K562 (cell line): ENCODE data around the gene PPP2R3C. TPM values are rescaled to one million over a fixed set of nuclear protein-coding genes. Genes with fewer than 3 reads are reported as not detected.

ENCODE experiments used
- ATAC-seq: fragments of 200-7000 bp; cut with Tn5 transposase; 3 replicates; pipeline ENCODE4 v1.9.1; 2020; ENCODE audit warnings: moderate library complexity
- BruUV-seq: library from RNA; stranded (reverse); fragments of 400-500 nt; replicated peaks from 2 replicates; lab custom pipeline; 2021; lab: Mats Ljungman, UMichigan
- CTCF ChIA-PET: fragments of 300-600 bp; formaldehyde crosslinking; extraction: SDS; loops from one replicate; lab custom pipeline; 2021; ENCODE audit warnings: low intra/inter-chr PET ratio; lab: Yijun Ruan, JAX
- POLR2A ChIA-PET: fragments of 300-600, 350-650 bp; sonication (Branson Sonifier 250); formaldehyde crosslinking; extraction: SDS; loops from one replicate; lab custom pipeline; 2021; ENCODE audit warnings: antibody characterized with exemption, inconsistent platforms; lab: Yijun Ruan, JAX
- DNase-seq, 4 experiments: peaks; one replicate each; pipeline versions ENCODE4 v3.0.0 to v3.0.0-alpha.2; 2011 to 2018; ENCODE audit warnings: low spot score in 3 of 4, mixed read lengths in 3 of 4; ENCODE audit errors: extremely low read depth in 1 of 4
- FAIRE-seq: peaks from 2 replicates; lab custom pipeline; 2011; peaks lifted over from hg19 to GRCh38; lab: Jason Lieb, UNC
- H2AFZ ChIP-seq: 2 replicates; pipeline ENCODE4 v1.6.0; 2011; ENCODE audit warnings: low read depth, low read length, control low read depth, inconsistent platforms
- H3K27ac ChIP-seq: fragments of 200-600 bp; 3 replicates; pipeline ENCODE4 v1.8.0; 2011; ENCODE audit warnings: low read depth, mild to moderate bottlenecking, control low read depth, inconsistent platforms, low read length, moderate library complexity, mixed read lengths; ENCODE audit errors: extremely low read depth
- H3K27me3 ChIP-seq, 2 experiments: fragments of 300-600 bp in 1 of 2; 2 replicates in 1 of 2; 3 replicates in 1 of 2; pipeline versions ENCODE4 v1.6.0 to v1.8.0; 2011; ENCODE audit warnings: inconsistent platforms in 2 of 2, low read length in 2 of 2, mild to moderate bottlenecking in 1 of 2, mixed read lengths in 1 of 2, moderate library complexity in 1 of 2; ENCODE audit not compliant: control insufficient read depth in 2 of 2, insufficient read depth in 2 of 2
- H3K36me3 ChIP-seq: fragments of 300-600 bp; 3 replicates; pipeline ENCODE4 v1.8.0; 2011; ENCODE audit warnings: mild to moderate bottlenecking, low read length, inconsistent platforms; ENCODE audit not compliant: control insufficient read depth, insufficient read depth
- H3K4me1 ChIP-seq, 2 experiments: fragments of 200-600 bp in 1 of 2; replicated peaks in 1 of 2; 2 replicates in 1 of 2; 3 replicates in 1 of 2; pipeline versions ENCODE4 v1.5.1 to v1.8.0; 2011; ENCODE audit warnings: inconsistent platforms in 2 of 2, low read length in 2 of 2, mild to moderate bottlenecking in 1 of 2, mixed read lengths in 1 of 2, moderate library complexity in 1 of 2; ENCODE audit not compliant: control insufficient read depth in 2 of 2, insufficient read depth in 2 of 2
- H3K4me2 ChIP-seq: 2 replicates; pipeline ENCODE4 v1.6.1; 2011; ENCODE audit warnings: low read length, control low read depth, inconsistent platforms, mixed read lengths; ENCODE audit not compliant: insufficient read depth
- H3K4me3 ChIP-seq: fragments of 200-600 bp; sonication (generic), shearing (Covaris generic); 2 replicates; pipeline ENCODE4 v1.5.1; 2016; ENCODE audit warnings: control low read depth, inconsistent platforms
- H3K79me2 ChIP-seq: fragments of 200-600 bp; 3 replicates; pipeline ENCODE4 v1.8.0; 2011; ENCODE audit warnings: low read length, inconsistent platforms; ENCODE audit not compliant: control insufficient read depth, insufficient read depth
- H3K9ac ChIP-seq, 2 experiments: 2 replicates each; pipeline versions ENCODE4 v1.6.0 to v1.6.1; 2011; ENCODE audit warnings: low read depth in 2 of 2, low read length in 2 of 2, control low read depth in 1 of 2, inconsistent platforms in 1 of 2, mild to moderate bottlenecking in 1 of 2, mixed read lengths in 1 of 2; ENCODE audit not compliant: insufficient read depth in 1 of 2
- H3K9me1 ChIP-seq: one replicate; pipeline ENCODE4 v1.6.0; 2011; ENCODE audit warnings: inconsistent platforms, mild to moderate bottlenecking, low read length, moderate library complexity; ENCODE audit not compliant: control insufficient read depth, insufficient read depth
- H3K9me3 ChIP-seq: replicated peaks from 2 replicates; pipeline ENCODE4 v1.5.1; 2011; ENCODE audit warnings: low read depth, low read length, inconsistent platforms; ENCODE audit not compliant: control insufficient read depth, insufficient read depth
- H4K20me1 ChIP-seq: replicated peaks from 2 replicates; pipeline ENCODE4 v1.6.1; 2011; ENCODE audit warnings: low read length, inconsistent platforms, mixed read lengths; ENCODE audit not compliant: control insufficient read depth, insufficient read depth
- CGGBP1 ChIP-seq: fragments of 250-450 bp; sonication (Bioruptor Pico); IDR thresholded peaks from 2 replicates; pipeline ENCODE4 v1.9.0; 2021; ENCODE audit warnings: mild to moderate bottlenecking
- ELK1 ChIP-seq: sonication (generic); formaldehyde crosslinking; IDR thresholded peaks from 2 replicates; pipeline ENCODE4 v1.8.1; 2022; ENCODE audit warnings: missing genetic modification reagents
- TSHZ1 ChIP-seq: fragments of 250-450 bp; sonication (Bioruptor Pico); IDR thresholded peaks from 2 replicates; pipeline ENCODE4 v1.4.0; 2020; ENCODE audit warnings: mild to moderate bottlenecking, moderate library complexity
- ZNF512 ChIP-seq: IDR thresholded peaks from 2 replicates; pipeline ENCODE4 v1.6.1; 2016; ENCODE audit warnings: missing genetic modification characterization, missing compliant biosample characterization
- WGBS: fragments of 100-300 bp; shearing (Covaris generic); methylation state at CpG from one replicate; pipeline ENCODE4 v1.1.6; 2016; ENCODE audit warnings: low coverage, mixed read lengths; ENCODE audit not compliant: insufficient coverage; ENCODE audit errors: missing lambda C conversion rate; 5-methylcytosine and 5-hydroxymethylcytosine counted together
- in situ Hi-C: fragments of 300-500 bp; cut with MboI; formaldehyde crosslinking; loops from 4 replicates; pipeline ENCODE4 v1.15.0; 2018; ENCODE audit warnings: inconsistent platforms, mixed read lengths
- intact Hi-C: fragments of 100-400 bp; cut with micrococcal nuclease; formaldehyde crosslinking; loops from 2 replicates; pipeline ENCODE4 v1.14.2; 2022
- polyA plus RNA-seq, 8 experiments: library from polyadenylated mRNA; depleted of rRNA in 4 of 8; stranded (reverse) in 5 of 8; unstranded in 3 of 8; fragments of >200 nt; fragmentation: Nextera tagmentation in 2 of 8; fragmentation: Illumina TruSeq in 1 of 8; extraction: Ambion mirVana in 2 of 8; extraction: Trizol in 1 of 8; gene quantifications; 2 replicates each; pipeline versions ENCODE4 v1.2.1 to v1.2.3, GENCODE V29; 2011 to 2014; ENCODE audit warnings: inconsistent platforms in 1 of 8, missing spikeins in 1 of 8
- total RNA-seq, 7 experiments: library from RNA; depleted of rRNA in 6 of 7; stranded (reverse); fragments of >200 nt in 6 of 7; fragmentation: Illumina TruSeq in 2 of 7; extraction: Trizol in 2 of 7; gene quantifications; 2 replicates each; pipeline versions ENCODE4 v1.2.1 to v1.2.3, GENCODE V29; 2011 to 2021; ENCODE audit warnings: low replicate concordance in 1 of 7

PPP2R3C gene
- total and polyA plus RNA-seq, 9 of the 15 experiments (the other 6 are each of a cell fraction or from before 2014, with no cell fraction given): 14.7 to 43.3 (median 22.7) TPM

- Histone ChIP-seq H3K4me3 (no peak overlapping the region), H3K4me1 (no peaks in the 10 kb centered on the region), H2AFZ (no peak overlapping the region), H3K4me2 (no peak overlapping the region), H3K36me3 (peaks cover 37% of the 10 kb centered on the region; the same call in 1 of the 3 replicates), H3K9me3 (no peaks in the 10 kb centered on the region), H3K79me2 (no peaks in the 10 kb centered on the region), H3K27ac (no peak overlapping the region), H3K9ac (no peak overlapping the region), H4K20me1 (no peaks in the 10 kb centered on the region), H3K27me3 (no peaks in the 10 kb centered on the region), H3K9me1 (no peaks in the 10 kb centered on the region)
- TF ChIP-seq ELK1 (CRISPR knock-in tag) (no peak), ZNF512 (tag) (no peak), TSHZ1 (CRISPR knock-in tag) (no peak), CGGBP1 (no peak)
- no TSS peak for BruUV-seq
- intact Hi-C loops (no loop called here), in situ Hi-C loops (no loop called here)
- ChIA-PET CTCF (no interaction called here), POLR2A (interaction anchor here (1.2 kb wide), 1 partner anchor 11 kb away, joined by 4 read pairs; no protein-coding TSS in a partner anchor)
- WGBS: 68% methylated on average over 4 of the region's 8 CpGs
- no peak for ATAC-seq
- FAIRE-seq: no peak
- DNase-seq: no peak
Observed at GRCh38 chr14:35083530-35084150, 38.1 kb downstream of the PPP2R3C start.
